Mesenchymal stem cell (in vitro differentiated cells and primary cell): ENCODE measurements around the gene KLHDC10.

Experiments
- DNase-seq: peaks from one replicate; pipeline ENCODE4 v3.0.0-alpha.2; 2013
- H2AFZ ChIP-seq: one replicate; pipeline ENCODE4 v1.6.1; 2013; ENCODE audit warnings: low read depth, mild to moderate bottlenecking, control low read depth, inconsistent platforms, low read length, moderate library complexity
- H2AK5ac ChIP-seq: 2 replicates; pipeline ENCODE4 v1.6.1; 2013; ENCODE audit warnings: low read length, moderate library complexity, mild to moderate bottlenecking, inconsistent platforms; ENCODE audit not compliant: severe bottlenecking
- H2BK120ac ChIP-seq: one replicate; pipeline ENCODE4 v1.6.1; 2013; ENCODE audit warnings: low read depth, mild to moderate bottlenecking, inconsistent platforms, low read length, moderate library complexity
- H2BK12ac ChIP-seq, 2 experiments: one replicate each; pipeline ENCODE4 v1.6.1; 2013; ENCODE audit warnings: inconsistent platforms in 2 of 2, low read length in 2 of 2, mild to moderate bottlenecking in 2 of 2, moderate library complexity in 2 of 2, control low read depth in 1 of 2
- H2BK15ac ChIP-seq: one replicate; pipeline ENCODE4 v1.6.1; 2013; ENCODE audit warnings: mild to moderate bottlenecking, low read depth, inconsistent platforms; ENCODE audit not compliant: poor library complexity, severe bottlenecking
- H2BK5ac ChIP-seq: 2 replicates; pipeline ENCODE4 v1.6.1; 2013; ENCODE audit warnings: low read depth, mild to moderate bottlenecking, low read length, control low read depth, inconsistent platforms; ENCODE audit not compliant: poor library complexity, severe bottlenecking
- H3K14ac ChIP-seq, 2 experiments: one replicate each; pipeline ENCODE4 v1.6.1; 2013; ENCODE audit warnings: inconsistent platforms in 2 of 2, low read length in 2 of 2, control low read depth in 1 of 2, mild to moderate bottlenecking in 1 of 2, moderate library complexity in 1 of 2
- H3K18ac ChIP-seq, 2 experiments: one replicate each; pipeline ENCODE4 v1.6.1; 2013; ENCODE audit warnings: inconsistent platforms in 2 of 2, low read length in 2 of 2, control low read depth in 1 of 2, low read depth in 1 of 2, mild to moderate bottlenecking in 1 of 2
- H3K23ac ChIP-seq, 2 experiments: one replicate each; pipeline ENCODE4 v1.6.1; 2013; ENCODE audit warnings: inconsistent platforms in 2 of 2, low read length in 2 of 2, mild to moderate bottlenecking in 2 of 2, moderate library complexity in 2 of 2, control low read depth in 1 of 2
- H3K27ac ChIP-seq: 2 replicates; pipeline ENCODE4 v1.5.1; 2013; ENCODE audit warnings: mild to moderate bottlenecking, moderate library complexity, low read length, control low read depth, inconsistent platforms; ENCODE audit not compliant: poor library complexity, severe bottlenecking
- H3K27me3 ChIP-seq, 2 experiments: 2 replicates each; pipeline versions ENCODE4 v1.6.1 to v1.7.0; 2013; ENCODE audit warnings: low read length in 2 of 2, mild to moderate bottlenecking in 2 of 2, moderate library complexity in 2 of 2, control low read depth in 1 of 2, inconsistent platforms in 1 of 2; ENCODE audit not compliant: control insufficient read depth in 1 of 2, insufficient read depth in 1 of 2
- H3K36me3 ChIP-seq, 2 experiments: 2 replicates each; pipeline versions ENCODE4 v1.6.1 to v1.7.0; 2013; ENCODE audit warnings: low read length in 2 of 2, control low read depth in 1 of 2, inconsistent platforms in 1 of 2, low read depth in 1 of 2, mild to moderate bottlenecking in 1 of 2; ENCODE audit not compliant: insufficient read depth in 2 of 2, control insufficient read depth in 1 of 2
- H3K4ac ChIP-seq, 2 experiments: one replicate each; pipeline ENCODE4 v1.6.1; 2013; ENCODE audit warnings: inconsistent platforms in 2 of 2, low read length in 2 of 2, mild to moderate bottlenecking in 2 of 2, moderate library complexity in 2 of 2, control low read depth in 1 of 2, low read depth in 1 of 2
- H3K4me1 ChIP-seq: 2 replicates; pipeline ENCODE4 v1.6.1; 2013; ENCODE audit warnings: low read depth, low read length, control low read depth; ENCODE audit not compliant: control insufficient read depth, insufficient read depth
- H3K4me2 ChIP-seq: 2 replicates; pipeline ENCODE4 v1.6.1; 2013; ENCODE audit warnings: low read length, mild to moderate bottlenecking, inconsistent platforms; ENCODE audit not compliant: poor library complexity, severe bottlenecking
- H3K4me3 ChIP-seq, 2 experiments: 2 replicates each; pipeline versions ENCODE4 v1.5.1 to v1.7.0; 2013; ENCODE audit warnings: low read length in 2 of 2, mild to moderate bottlenecking in 2 of 2, control low read depth in 1 of 2, low read depth in 1 of 2; ENCODE audit not compliant: insufficient read depth in 1 of 2
- H3K79me1 ChIP-seq: replicated peaks from 2 replicates; pipeline ENCODE4 v1.6.1; 2013; ENCODE audit warnings: mild to moderate bottlenecking, control low read depth, low read length, inconsistent platforms; ENCODE audit not compliant: poor library complexity, severe bottlenecking
- H3K9ac ChIP-seq: 2 replicates; pipeline ENCODE4 v1.7.0; 2013; ENCODE audit warnings: mild to moderate bottlenecking, low read length, moderate library complexity
- H3K9me3 ChIP-seq: 2 replicates; pipeline ENCODE4 v1.7.0; 2013; ENCODE audit warnings: mild to moderate bottlenecking, low read length; ENCODE audit not compliant: control insufficient read depth
- H4K8ac ChIP-seq: one replicate; pipeline ENCODE4 v1.6.1; 2013; ENCODE audit warnings: inconsistent platforms, mild to moderate bottlenecking, low read length, moderate library complexity
- H4K91ac ChIP-seq: one replicate; pipeline ENCODE4 v1.6.1; 2013; ENCODE audit warnings: mild to moderate bottlenecking, low read length, inconsistent platforms
- WGBS: methylation state at CpG from one replicate; pipeline ENCODE4 v1.1.7; 2013; ENCODE audit warnings: mixed read lengths; 5-methylcytosine and 5-hydroxymethylcytosine counted together

The KLHDC10 gene

GRCh38 chr7:130065500-130066152 lies 4.7 kb upstream of the KLHDC10 start:
- Histone ChIP-seq H3K4me1 (peaks cover 4% of the 10 kb centered on the region), H3K79me1 (no peaks in the 10 kb centered on the region), H4K8ac (no peak overlapping the region), H3K4me2 (no peak overlapping the region), H3K4ac (no peak overlapping the region), H2BK12ac (no peak overlapping the region), H3K18ac (peak overlapping the region in 1 of 2 experiments; percentile 40), H2BK5ac (no peak overlapping the region), H3K9me3 (no peaks in the 10 kb centered on the region), H3K9ac (no peak overlapping the region), H2AK5ac (no peak overlapping the region), H3K27me3 (no peaks in the 10 kb centered on the region), H3K14ac (no peak overlapping the region), H3K23ac (no peak overlapping the region), H3K27ac (no peak overlapping the region), H3K4me3 (no peak overlapping the region), H4K91ac (no peak overlapping the region), H2BK15ac (no peak overlapping the region), H2AFZ (no peak overlapping the region), H2BK120ac (no peak overlapping the region), H3K36me3 (no peaks in the 10 kb centered on the region)
- DNase-seq = peak; percentile 39
- WGBS = 81% methylated on average over 6 of the region's 6 CpGs

DNA sequence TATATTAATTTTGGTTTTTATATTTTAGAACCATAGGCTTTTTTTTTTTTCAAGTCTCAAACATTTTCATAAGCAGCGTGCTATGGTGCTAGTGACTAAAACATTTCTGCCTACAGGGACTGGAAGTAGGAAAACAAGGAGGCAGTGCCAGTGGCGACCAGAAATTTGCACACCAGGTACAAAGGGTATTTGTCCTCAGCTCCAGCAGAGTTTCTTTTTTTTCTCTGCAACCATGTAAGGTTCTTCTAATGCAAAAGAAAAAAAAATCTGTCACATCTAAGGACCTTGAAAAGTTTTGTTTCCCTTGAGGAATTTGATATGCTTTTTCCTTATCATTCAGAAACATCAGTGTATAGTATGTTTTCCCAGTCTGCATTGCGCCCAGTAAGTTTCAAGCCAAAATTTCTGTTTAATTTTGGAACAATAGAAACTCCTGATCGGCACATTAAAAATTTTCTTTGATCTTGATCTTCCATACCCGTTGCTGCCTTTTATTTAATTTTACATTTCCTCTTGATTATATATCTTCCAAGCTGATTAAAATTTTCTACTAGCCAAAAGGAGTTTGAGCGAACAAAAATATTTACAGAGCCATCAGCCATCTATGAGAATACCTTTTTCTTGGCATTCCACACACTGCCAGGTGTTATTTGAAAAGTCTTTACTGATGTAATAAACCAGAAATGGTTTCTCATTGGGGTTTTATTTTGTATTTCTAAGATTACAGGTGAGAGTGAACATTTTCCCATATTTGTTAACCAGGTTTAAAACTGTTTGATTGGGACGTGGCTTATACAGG lies 956 bp upstream of the KLHDC10 start:
- Histone ChIP-seq H2BK5ac (no peak overlapping the region), H3K27me3 (no peaks in the 10 kb centered on the region), H3K4me3 (peak overlapping the region; percentile 51 to 89), H3K36me3 (no peaks in the 10 kb centered on the region), H3K27ac (peak overlapping the region; percentile 85), H2BK15ac (no peak overlapping the region), H3K14ac (no peak overlapping the region), H2AFZ (peak overlapping the region; percentile 88), H4K8ac (peak overlapping the region; percentile 96), H3K9ac (peak overlapping the region; percentile 93), H2BK120ac (no peak overlapping the region), H3K4ac (no peak overlapping the region), H3K18ac (peak overlapping the region in 1 of 2 experiments; percentile 98), H3K23ac (no peak overlapping the region), H3K9me3 (no peaks in the 10 kb centered on the region), H3K4me2 (peak overlapping the region; percentile 91), H2AK5ac (no peak overlapping the region), H3K4me1 (peaks cover 5% of the 10 kb centered on the region), H4K91ac (no peak overlapping the region), H2BK12ac (no peak overlapping the region), H3K79me1 (no peaks in the 10 kb centered on the region)
- no peak for DNase-seq
- WGBS = 77% methylated on average over 7 of the region's 7 CpGs

DNA sequence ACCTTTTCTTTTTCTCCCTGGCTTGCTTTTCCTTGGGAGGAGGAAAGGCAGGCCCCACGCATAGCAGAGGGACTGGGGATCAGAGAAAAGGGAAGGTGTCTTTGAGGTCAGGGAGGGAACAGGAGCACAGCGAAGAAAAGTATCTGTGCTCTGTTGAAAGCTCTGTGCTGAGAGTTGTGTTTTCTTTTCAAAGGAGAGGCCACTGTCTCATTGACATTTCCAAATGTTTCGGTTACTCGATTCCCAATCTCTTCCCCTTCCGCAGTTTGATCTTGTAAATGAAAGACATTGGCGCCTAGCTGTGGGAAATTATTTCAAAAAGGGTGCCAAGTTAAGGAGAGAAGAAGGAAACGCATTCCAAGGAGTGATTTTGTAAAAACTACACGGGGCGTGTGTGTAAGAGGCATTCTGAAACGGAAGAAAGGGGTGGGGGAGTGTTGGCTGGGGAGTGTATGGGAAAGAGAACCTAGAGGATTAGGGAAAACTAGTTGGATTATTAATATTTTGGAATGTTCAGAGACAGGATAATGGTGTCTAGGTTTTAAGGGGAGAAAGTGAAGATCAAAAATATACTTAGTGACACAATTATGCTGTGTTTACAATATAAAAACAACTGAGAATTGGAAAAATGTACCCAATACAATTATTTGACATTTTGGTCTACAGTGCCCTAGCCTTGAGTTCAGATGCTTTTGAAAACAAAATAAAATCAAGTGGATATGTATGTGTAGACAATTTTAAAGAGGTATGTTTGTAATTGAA lies 708 bp downstream of the KLHDC10 start:
- Histone ChIP-seq H3K23ac (no peak overlapping the region), H2BK12ac (peak overlapping the region in 1 of 2 experiments; percentile 34), H2AK5ac (no peak overlapping the region), H4K8ac (no peak overlapping the region), H2BK5ac (peak overlapping the region; percentile 46), H3K9me3 (no peaks in the 10 kb centered on the region), H2BK120ac (no peak overlapping the region), H3K27ac (peak overlapping the region; percentile 64), H3K27me3 (no peaks in the 10 kb centered on the region), H3K4me3 (peak overlapping the region; percentile 89 to 93), H3K79me1 (no peaks in the 10 kb centered on the region), H3K14ac (peak overlapping the region; percentile 71 to 80), H3K4me2 (peak overlapping the region; percentile 74), H4K91ac (peak overlapping the region; percentile 48), H3K4me1 (peaks cover 1% of the 10 kb centered on the region), H2AFZ (peak overlapping the region; percentile 31), H3K18ac (peak overlapping the region; percentile 49 to 98), H3K9ac (peak overlapping the region; percentile 90), H3K4ac (peak overlapping the region; percentile 67 to 94), H2BK15ac (no peak overlapping the region), H3K36me3 (no peaks in the 10 kb centered on the region)
- WGBS = under 1% methylated on average over 8 of the region's 10 CpGs
- peak; percentile 30 for DNase-seq
